Activated CD8-positive, alpha-beta memory T cell treated with anti-CD3 and anti-CD28 coated beads for 4 hours (primary cell): Measurements from ENCODE around the gene TAAR9.

Experiments
- DNase-seq, 2 donors: peaks; one replicate each; pipeline ENCODE4 v3.0.0-alpha.2; 2020; ENCODE audit warnings: low read depth in 2 of 2

TAAR9 gene

GRCh38 chr6:132587424-132587823 is 49.3 kb downstream of the TAAR9 start:
- DNase-seq, result no peak
